ENCODE measurements around the gene RPUSD1. TPM values are rescaled to one million over a fixed set of nuclear protein-coding genes. Genes with fewer than 3 reads are reported as not detected.

The RPUSD1 gene
- total and polyA plus RNA-seq, 2 experiments from 2014 or later = 27.6 to 37.8 TPM

DNA sequence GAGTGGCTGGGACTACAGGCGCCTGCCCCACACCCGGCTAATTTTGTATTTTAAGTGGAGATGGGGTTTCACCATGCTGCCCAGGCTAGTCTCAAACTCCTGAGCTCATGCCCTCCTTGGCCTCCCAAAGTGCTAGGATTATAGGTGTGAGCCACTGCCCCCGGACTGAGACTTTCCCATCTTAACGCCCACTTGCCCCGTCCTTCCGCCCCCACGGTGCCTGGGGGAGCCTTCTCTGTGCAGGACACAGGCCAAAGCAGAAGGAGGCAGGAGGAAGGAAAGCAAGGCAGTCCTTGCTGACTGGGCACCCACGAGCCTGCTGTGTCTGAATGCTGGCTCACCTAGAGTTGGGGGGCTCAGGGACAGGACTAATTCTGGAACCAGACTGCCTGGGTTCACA, 30.0 kb upstream of the RPUSD1 start:
- no peak overlapping the region for H2AFZ ChIP-seq
- whole genome bisulfite sequencing (ENCODE audit: low lambda C conversion rate, missing lambda C conversion rate) = 88% methylated on average over 8 of the region's 8 CpGs

DNA sequence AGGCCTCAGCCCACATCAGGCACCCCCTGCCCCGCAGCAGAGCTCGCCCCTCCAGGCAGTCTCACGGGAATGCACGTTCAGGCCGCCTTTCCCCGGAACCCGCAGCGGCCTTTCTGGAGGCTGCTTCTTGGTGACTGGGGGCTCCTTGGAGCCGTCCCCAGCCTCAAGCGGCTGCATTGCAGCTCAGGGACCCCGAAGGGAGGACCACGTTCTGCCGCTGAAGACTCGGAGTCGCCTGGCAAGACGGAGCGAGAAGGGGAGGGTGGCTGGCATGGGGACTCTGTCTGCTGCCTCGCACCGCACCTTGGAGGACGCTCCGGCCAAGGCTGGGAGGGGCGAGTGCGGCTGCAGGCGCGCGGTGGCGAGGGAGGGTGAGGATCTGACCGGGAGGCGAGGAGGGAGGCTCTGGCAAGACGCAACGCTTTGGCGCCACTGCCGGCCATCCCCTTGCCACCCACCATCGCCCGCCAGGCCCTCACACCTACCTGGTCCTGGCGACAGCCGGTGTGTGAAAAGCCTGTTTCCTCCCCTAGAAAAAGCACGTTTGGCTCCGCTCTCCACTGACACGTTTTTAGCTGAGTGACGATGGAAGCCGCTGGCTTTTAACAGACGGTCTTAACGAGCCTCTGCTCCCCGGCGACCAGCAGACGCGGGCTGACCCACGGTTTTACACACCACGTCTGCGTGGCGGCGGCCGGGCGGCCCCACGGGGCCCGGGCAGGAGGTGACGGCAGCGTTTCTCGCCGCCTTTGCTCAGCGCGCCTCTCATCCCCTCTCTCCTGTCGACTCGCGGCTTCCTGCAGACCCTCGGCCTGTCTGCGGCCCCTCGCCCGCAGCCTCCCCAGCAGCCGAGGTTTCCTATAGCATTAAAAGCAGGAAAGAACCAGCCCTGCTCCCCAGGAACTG, 29.1 kb upstream of the RPUSD1 start:
- H3K27me3 ChIP-seq = peaks cover 7% of the 10 kb centered on the region
- H4K20me1 ChIP-seq (ENCODE audit: insufficient read depth, poor library complexity, severe bottlenecking) = no peaks in the 10 kb centered on the region
- no peak overlapping the region for H2AFZ ChIP-seq
- H3K9me2 ChIP-seq (replicated peaks; ENCODE audit: insufficient read depth) = no peaks in the 10 kb centered on the region
- H3K36me3 ChIP-seq (replicated peaks; ENCODE audit: insufficient read depth, low read depth) = no peaks in the 10 kb centered on the region
- TF ChIP-seq EZH2 (IDR thresholded peaks at IDR 0.05; ENCODE audit: borderline replicate concordance) = no peak
- TF ChIP-seq, protein P1, sequence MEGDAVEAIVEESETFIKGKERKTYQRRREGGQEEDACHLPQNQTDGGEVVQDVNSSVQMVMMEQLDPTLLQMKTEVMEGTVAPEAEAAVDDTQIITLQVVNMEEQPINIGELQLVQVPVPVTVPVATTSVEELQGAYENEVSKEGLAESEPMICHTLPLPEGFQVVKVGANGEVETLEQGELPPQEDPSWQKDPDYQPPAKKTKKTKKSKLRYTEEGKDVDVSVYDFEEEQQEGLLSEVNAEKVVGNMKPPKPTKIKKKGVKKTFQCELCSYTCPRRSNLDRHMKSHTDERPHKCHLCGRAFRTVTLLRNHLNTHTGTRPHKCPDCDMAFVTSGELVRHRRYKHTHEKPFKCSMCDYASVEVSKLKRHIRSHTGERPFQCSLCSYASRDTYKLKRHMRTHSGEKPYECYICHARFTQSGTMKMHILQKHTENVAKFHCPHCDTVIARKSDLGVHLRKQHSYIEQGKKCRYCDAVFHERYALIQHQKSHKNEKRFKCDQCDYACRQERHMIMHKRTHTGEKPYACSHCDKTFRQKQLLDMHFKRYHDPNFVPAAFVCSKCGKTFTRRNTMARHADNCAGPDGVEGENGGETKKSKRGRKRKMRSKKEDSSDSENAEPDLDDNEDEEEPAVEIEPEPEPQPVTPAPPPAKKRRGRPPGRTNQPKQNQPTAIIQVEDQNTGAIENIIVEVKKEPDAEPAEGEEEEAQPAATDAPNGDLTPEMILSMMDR (IDR thresholded peaks at IDR 0.05; ENCODE audit: poor library complexity) = no peak
- no peak for TF ChIP-seq EZH2phosphoT487 (IDR thresholded peaks at IDR 0.05; ENCODE audit: low read depth, severe bottlenecking, unreplicated experiment)
- H3K4me3 ChIP-seq = no peak overlapping the region
- 95% methylated on average over 71 of the region's 71 CpGs for WGBS (ENCODE audit: low lambda C conversion rate, missing lambda C conversion rate)
- H3K4me1 ChIP-seq (ENCODE audit: insufficient read depth) = peaks cover 4% of the 10 kb centered on the region
- no peak overlapping the region for H3K4me2 ChIP-seq
- no peaks in the 10 kb centered on the region for H3K9me3 ChIP-seq (ENCODE audit: low read depth)
- no peak overlapping the region for H3K27ac ChIP-seq
- H3K79me2 ChIP-seq = no peaks in the 10 kb centered on the region
- DNase-seq (ENCODE audit: low spot score) = no peak

More for the DNA sequence above, 30.0 kb upstream of the RPUSD1 start:
- no peak overlapping the region for H3K4me3 ChIP-seq
- peaks cover 4% of the 10 kb centered on the region for H3K4me1 ChIP-seq (ENCODE audit: insufficient read depth)
- H3K79me2 ChIP-seq = no peaks in the 10 kb centered on the region
- no peak overlapping the region for H3K4me2 ChIP-seq
- H3K36me3 ChIP-seq (replicated peaks; ENCODE audit: insufficient read depth, low read depth) = no peaks in the 10 kb centered on the region
- H3K9me2 ChIP-seq (replicated peaks; ENCODE audit: insufficient read depth) = no peaks in the 10 kb centered on the region
- H3K27me3 ChIP-seq = peaks cover 4% of the 10 kb centered on the region
- H4K20me1 ChIP-seq (ENCODE audit: insufficient read depth, poor library complexity, severe bottlenecking) = no peaks in the 10 kb centered on the region
- H3K27ac ChIP-seq = no peak overlapping the region
- no peaks in the 10 kb centered on the region for H3K9me3 ChIP-seq (ENCODE audit: low read depth)
- DNase-seq (ENCODE audit: low spot score) = no peak
- TF ChIP-seq EZH2 (IDR thresholded peaks at IDR 0.05; ENCODE audit: borderline replicate concordance) (no peak), EZH2phosphoT487 (IDR thresholded peaks at IDR 0.05; ENCODE audit: low read depth, severe bottlenecking, unreplicated experiment) (no peak)
- TF ChIP-seq, protein P1 (IDR thresholded peaks at IDR 0.05; ENCODE audit: poor library complexity) = no peak

DNA sequence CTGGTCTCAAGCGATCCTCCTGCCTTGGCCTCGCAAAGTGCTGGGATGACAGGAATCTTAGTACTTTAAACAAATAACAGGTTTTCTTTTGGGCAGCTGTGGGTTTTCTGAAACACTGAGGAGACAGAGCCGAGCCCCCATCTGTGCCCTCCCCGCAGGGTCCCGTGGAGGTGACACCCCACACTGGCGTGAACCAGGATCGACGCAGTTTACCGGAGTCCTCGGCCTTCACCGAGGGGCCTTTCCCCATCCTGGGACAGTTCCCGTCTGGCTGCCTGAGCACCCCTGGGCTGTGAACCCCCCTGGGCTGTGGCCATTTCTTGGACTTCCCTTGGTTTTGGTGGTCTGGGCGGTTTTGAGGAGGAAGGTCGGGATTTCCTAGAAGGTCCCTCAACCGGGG, 27.7 kb upstream of the RPUSD1 start:
- TF ChIP-seq EZH2 (IDR thresholded peaks at IDR 0.05; ENCODE audit: borderline replicate concordance) (no peak), EZH2phosphoT487 (IDR thresholded peaks at IDR 0.05; ENCODE audit: low read depth, severe bottlenecking, unreplicated experiment) (no peak)
- TF ChIP-seq, protein P1 (IDR thresholded peaks at IDR 0.05; ENCODE audit: poor library complexity) = no peak
- Histone ChIP-seq H3K9me2 (replicated peaks; ENCODE audit: insufficient read depth) (no peaks in the 10 kb centered on the region), H3K9me3 (ENCODE audit: low read depth) (no peaks in the 10 kb centered on the region), H3K27me3 (peaks cover 7% of the 10 kb centered on the region), H3K79me2 (no peaks in the 10 kb centered on the region), H3K4me3 (no peak overlapping the region), H3K36me3 (replicated peaks; ENCODE audit: insufficient read depth, low read depth) (no peaks in the 10 kb centered on the region), H3K27ac (no peak overlapping the region), H2AFZ (no peak overlapping the region), H4K20me1 (ENCODE audit: insufficient read depth, poor library complexity, severe bottlenecking) (no peaks in the 10 kb centered on the region), H3K4me1 (ENCODE audit: insufficient read depth) (peaks cover 4% of the 10 kb centered on the region), H3K4me2 (no peak overlapping the region)
- WGBS (ENCODE audit: low lambda C conversion rate, missing lambda C conversion rate) = 97% methylated on average over 15 of the region's 15 CpGs
- DNase-seq (ENCODE audit: low spot score) = no peak
